ENCODE data around the gene ZER1. TPM values are rescaled to one million over a fixed set of nuclear protein-coding genes. Genes with fewer than 3 reads are reported as not detected.

The ZER1 gene
- total RNA-seq, 2 donors from 2014 or later, result 61.6 to 72.6 TPM

DNA sequence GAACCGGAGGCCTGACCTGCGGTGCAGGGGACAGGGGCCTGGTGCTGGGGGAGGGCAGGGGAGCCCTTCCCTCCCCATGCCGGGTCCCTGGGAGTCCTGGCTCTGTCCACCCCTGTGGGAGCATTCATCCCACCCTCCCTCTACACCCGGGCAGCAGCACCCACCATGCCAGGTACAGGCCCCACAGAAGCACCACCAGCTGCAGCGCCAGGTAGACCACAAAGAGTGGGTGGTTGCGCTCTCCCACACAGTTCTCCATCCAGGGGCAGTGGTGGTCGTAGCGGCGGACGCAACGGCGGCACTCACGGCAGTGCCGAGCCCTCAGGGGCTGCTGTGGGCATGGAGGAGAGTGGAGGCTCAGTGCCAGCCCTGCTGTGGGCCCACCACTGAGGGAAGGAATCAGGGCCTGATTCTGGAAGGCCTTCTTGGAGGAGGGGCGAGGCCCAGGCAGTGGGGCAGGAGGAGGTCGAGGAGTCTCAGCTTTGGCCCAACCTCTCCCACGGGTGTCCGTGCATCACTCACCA lies 50.2 kb downstream of the ZER1 start:
- Histone ChIP-seq H3K27me3 (no peaks in the 10 kb centered on the region), H3K36me3 (no peaks in the 10 kb centered on the region), H3K4me1 (peaks cover 0 to 22% of the 10 kb centered on the region in 2 donors), H3K9me3 (no peaks in the 10 kb centered on the region), H3K4me3 (no peak overlapping the region), H3K27ac (no peak overlapping the region)
- TF ChIP-seq, protein P1, sequence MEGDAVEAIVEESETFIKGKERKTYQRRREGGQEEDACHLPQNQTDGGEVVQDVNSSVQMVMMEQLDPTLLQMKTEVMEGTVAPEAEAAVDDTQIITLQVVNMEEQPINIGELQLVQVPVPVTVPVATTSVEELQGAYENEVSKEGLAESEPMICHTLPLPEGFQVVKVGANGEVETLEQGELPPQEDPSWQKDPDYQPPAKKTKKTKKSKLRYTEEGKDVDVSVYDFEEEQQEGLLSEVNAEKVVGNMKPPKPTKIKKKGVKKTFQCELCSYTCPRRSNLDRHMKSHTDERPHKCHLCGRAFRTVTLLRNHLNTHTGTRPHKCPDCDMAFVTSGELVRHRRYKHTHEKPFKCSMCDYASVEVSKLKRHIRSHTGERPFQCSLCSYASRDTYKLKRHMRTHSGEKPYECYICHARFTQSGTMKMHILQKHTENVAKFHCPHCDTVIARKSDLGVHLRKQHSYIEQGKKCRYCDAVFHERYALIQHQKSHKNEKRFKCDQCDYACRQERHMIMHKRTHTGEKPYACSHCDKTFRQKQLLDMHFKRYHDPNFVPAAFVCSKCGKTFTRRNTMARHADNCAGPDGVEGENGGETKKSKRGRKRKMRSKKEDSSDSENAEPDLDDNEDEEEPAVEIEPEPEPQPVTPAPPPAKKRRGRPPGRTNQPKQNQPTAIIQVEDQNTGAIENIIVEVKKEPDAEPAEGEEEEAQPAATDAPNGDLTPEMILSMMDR (IDR thresholded peaks at IDR 0.05), result no peak
- DNase-seq (ENCODE audit: low spot score), result no peak

DNA sequence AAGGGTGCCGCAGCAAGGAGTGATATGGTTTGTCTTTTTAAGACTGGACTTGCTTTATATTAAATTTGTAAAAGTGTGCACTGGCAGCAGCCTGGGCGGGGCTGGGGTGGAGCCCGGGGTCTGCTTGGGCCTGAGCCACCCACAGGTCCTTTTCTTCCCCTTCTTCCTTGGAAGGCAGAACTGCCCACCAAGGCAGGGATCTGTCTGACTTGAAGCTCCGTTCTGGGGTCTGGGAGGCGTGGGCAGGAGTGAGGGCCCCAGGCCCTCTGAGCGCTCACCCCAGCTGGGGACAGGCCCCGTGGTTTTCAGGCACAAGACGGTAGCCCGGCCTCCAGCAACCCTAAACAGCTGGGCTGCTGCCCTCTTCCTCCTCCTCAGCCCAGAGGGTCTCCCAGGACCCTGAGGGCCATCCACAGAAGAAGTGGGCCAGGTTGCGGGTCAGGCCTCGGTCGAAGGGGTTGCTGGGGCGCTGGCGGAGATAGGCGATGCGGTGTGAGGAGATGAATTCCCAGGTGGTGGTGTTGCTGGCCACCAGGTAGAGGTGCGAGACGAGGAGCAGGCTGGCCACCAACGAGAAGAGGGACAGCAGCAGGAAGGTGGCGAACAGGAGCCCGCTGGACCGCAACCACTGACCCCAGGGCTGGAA lies 50.8 kb downstream of the ZER1 start:
- no peak for DNase-seq (ENCODE audit: low spot score)
- TF ChIP-seq, protein P1 (IDR thresholded peaks at IDR 0.05), result no peak
- no peaks in the 10 kb centered on the region for H3K9me3 ChIP-seq
- H3K36me3 ChIP-seq, result no peaks in the 10 kb centered on the region
- H3K4me3 ChIP-seq, result no peak overlapping the region
- H3K4me1 ChIP-seq, result peaks cover 0 to 22% of the 10 kb centered on the region in 2 donors
- H3K27me3 ChIP-seq, result no peaks in the 10 kb centered on the region
- H3K27ac ChIP-seq, result no peak overlapping the region

DNA sequence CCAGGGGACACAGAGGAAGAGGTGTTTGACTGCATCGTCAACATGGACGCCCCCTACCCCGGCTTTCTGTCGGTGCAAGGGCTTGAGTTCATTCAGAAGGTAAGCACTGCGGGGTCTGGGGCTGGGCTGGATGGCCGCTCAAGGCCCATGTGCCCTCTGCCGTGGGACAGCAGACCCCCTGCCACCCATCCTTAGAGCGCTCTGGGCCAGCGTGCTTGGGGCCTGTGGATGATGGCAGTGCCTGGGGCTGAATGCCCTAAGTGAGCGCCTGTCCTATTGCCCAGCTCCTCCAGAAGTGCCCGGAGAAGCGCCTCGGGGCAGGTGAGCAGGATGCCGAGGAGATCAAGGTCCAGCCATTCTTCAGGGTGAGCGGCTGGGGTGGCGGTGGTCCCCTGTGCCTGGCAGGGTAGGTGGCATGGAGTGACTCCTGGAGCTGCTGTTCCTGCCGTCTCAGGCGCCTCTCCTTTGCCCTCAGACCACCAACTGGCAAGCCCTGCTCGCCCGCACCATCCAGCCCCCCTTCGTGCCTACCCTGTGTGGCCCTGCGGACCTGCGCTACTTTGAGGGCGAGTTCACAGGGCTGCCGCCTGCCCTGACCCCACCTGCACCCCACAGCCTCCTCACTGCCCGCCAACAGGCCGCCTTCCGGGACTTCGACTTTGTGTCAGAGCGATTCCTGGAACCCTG lies 51.7 kb downstream of the ZER1 start:
- DNase-seq (ENCODE audit: low spot score), result no peak
- no peak overlapping the region for H3K4me3 ChIP-seq
- no peak overlapping the region for H3K27ac ChIP-seq
- H3K27me3 ChIP-seq, result no peaks in the 10 kb centered on the region
- TF ChIP-seq, protein P1 (IDR thresholded peaks at IDR 0.05), result no peak
- peaks cover 0 to 20% of the 10 kb centered on the region in 2 donors for H3K4me1 ChIP-seq
- no peaks in the 10 kb centered on the region for H3K9me3 ChIP-seq
- H3K36me3 ChIP-seq, result no peaks in the 10 kb centered on the region

DNA sequence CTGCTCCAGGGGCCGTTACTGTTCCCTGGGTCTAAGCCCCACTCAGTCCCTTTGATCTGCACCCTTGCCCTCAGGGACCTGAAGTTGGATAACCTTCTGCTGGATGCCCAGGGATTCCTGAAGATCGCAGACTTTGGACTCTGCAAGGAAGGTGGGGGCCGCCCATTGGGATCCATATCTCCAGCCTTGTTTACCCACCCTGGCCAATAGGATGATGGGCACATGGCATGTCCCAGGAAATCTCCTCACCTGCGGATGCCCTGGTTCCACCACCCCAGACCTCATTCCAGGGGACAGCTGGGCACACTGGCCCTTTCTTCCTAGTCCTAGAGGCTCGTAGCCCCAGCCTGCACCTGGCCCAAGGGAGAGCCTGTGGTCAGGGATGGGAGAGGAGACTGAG lies 53.3 kb downstream of the ZER1 start:
- Histone ChIP-seq H3K4me1 (peaks cover 0 to 8% of the 10 kb centered on the region in 2 donors), H3K4me3 (no peak overlapping the region), H3K9me3 (no peaks in the 10 kb centered on the region), H3K36me3 (no peaks in the 10 kb centered on the region), H3K27me3 (no peaks in the 10 kb centered on the region), H3K27ac (no peak overlapping the region)
- TF ChIP-seq, protein P1 (IDR thresholded peaks at IDR 0.05), result no peak
- DNase-seq (ENCODE audit: low spot score), result no peak

DNA sequence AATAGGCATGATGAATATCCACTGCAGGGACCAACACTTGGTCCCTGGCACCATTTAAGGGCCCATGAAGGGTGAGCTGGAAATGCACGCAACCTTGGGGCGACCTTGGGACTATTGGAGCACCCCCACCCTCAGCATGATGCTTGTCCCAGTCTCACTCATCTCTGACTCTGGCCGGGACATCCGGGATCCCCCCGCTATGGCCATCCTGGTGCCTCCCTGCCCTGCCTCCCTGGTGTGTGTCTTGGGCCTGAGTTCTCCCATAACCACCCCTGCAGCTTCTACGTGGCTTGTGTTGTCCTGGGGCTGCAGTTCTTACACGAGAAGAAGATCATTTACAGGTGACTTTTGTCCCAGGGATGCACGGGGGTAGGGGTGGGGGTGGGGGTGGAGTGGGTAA lies 53.7 kb downstream of the ZER1 start:
- no peaks in the 10 kb centered on the region for H3K9me3 ChIP-seq
- TF ChIP-seq, protein P1 (IDR thresholded peaks at IDR 0.05), result no peak
- DNase-seq (ENCODE audit: low spot score), result no peak
- H3K36me3 ChIP-seq, result no peaks in the 10 kb centered on the region
- no peak overlapping the region for H3K27ac ChIP-seq
- no peak overlapping the region for H3K4me3 ChIP-seq
- H3K4me1 ChIP-seq, result peaks cover 0 to 4% of the 10 kb centered on the region in 2 donors
- H3K27me3 ChIP-seq, result no peaks in the 10 kb centered on the region
